Lower leg skin (tissue), 3 donors: ENCODE results near the gene INSC.

Experiments used
- CTCF ChIP-seq, 3 donors: fragments of 450-650 bp; IDR thresholded peaks; one replicate each; pipeline ENCODE4 v1.5.1; 2016; ENCODE audit warnings: antibody characterized with exemption in 3 of 3, mild to moderate bottlenecking in 3 of 3, moderate library complexity in 2 of 3
- POLR2A ChIP-seq, 2 donors: fragments of 450-650 bp; IDR thresholded peaks; one replicate each; pipeline ENCODE4 v1.6.1; 2016 to 2017; ENCODE audit warnings: antibody characterized with exemption in 2 of 2, mild to moderate bottlenecking in 1 of 2, moderate library complexity in 1 of 2

GRCh38 chr11:15216678-15217077, 102.0 kb downstream of the INSC start:
- TF ChIP-seq CTCF (IDR thresholded peaks at IDR 0.05) (no peak), POLR2A (IDR thresholded peaks at IDR 0.05) (no peak)
